Measurements from ENCODE around the gene BCL10. TPM values are rescaled to one million over a fixed set of nuclear protein-coding genes. Genes with fewer than 3 reads are reported as not detected.

BCL10 gene
- total and polyA plus RNA-seq, 8 donors = 6.1 to 42.7 (median 25.7) TPM

GRCh38 chr1:85308833-85309350 lies 32.5 kb upstream of the BCL10 start:
- intact Hi-C loops (cut with DNase I; ENCODE audit: low total_unique reads) = loop anchor here (5.0 kb wide), 1 partner anchor 383 kb away; no protein-coding TSS in a partner anchor
- 66 to 78% (median 71%) methylated on average over 4 of the region's 4 CpGs for WGBS, 5 donors
- Histone ChIP-seq H3K27ac (no peak overlapping the region), H3K36me3 (no peaks in the 10 kb centered on the region), H3K4me1 (peaks cover 0 to 14% (median 12%) of the 10 kb centered on the region in 4 donors), H3K27me3 (peaks cover 0 to 7% (median 0%) of the 10 kb centered on the region in 3 donors), H3K9me3 (no peaks in the 10 kb centered on the region), H3K4me3 (no peak overlapping the region)
- TF ChIP-seq POLR2AphosphoS5 (IDR thresholded peaks at IDR 0.05) (no peak), EP300 (IDR thresholded peaks at IDR 0.05) (no peak), POLR2A (IDR thresholded peaks at IDR 0.05) (no peak), CTCF (IDR thresholded peaks at IDR 0.05) (no peak)
- no peak for DNase-seq

GRCh38 chr1:85307987-85308832 lies 31.8 kb upstream of the BCL10 start:
- H3K27me3 ChIP-seq = peaks cover 0 to 7% (median 0%) of the 10 kb centered on the region in 3 donors
- no peaks in the 10 kb centered on the region for H3K9me3 ChIP-seq
- peaks cover 0 to 14% (median 12%) of the 10 kb centered on the region in 4 donors for H3K4me1 ChIP-seq
- peak; percentile 90 to 96 for DNase-seq
- 18 to 22% (median 19%) methylated on average over 27 of the region's 27 CpGs for WGBS, 5 donors
- TF ChIP-seq POLR2A (IDR thresholded peaks at IDR 0.05) (no peak), POLR2AphosphoS5 (IDR thresholded peaks at IDR 0.05) (peak in 1 of 3 donors; percentile 72), CTCF (IDR thresholded peaks at IDR 0.05) (peak in 5 of 7 experiments; percentile 88 to 98 (median 94)), EP300 (IDR thresholded peaks at IDR 0.05) (no peak)
- peak overlapping the region in 1 of 5 donors; percentile 39 for H3K27ac ChIP-seq
- H3K4me3 ChIP-seq = no peak overlapping the region
- intact Hi-C loops (cut with DNase I; ENCODE audit: low total_unique reads) = loop anchor here (5.0 kb wide), 1 partner anchor 384 kb away; no protein-coding TSS in a partner anchor
- no peaks in the 10 kb centered on the region for H3K36me3 ChIP-seq

GRCh38 chr1:85306236-85306635 lies 29.8 kb upstream of the BCL10 start:
- no peak for DNase-seq
- intact Hi-C loops (cut with DNase I; ENCODE audit: low total_unique reads) = loop anchor here (5.0 kb wide), 1 partner anchor 386 kb away; no protein-coding TSS in a partner anchor

More at GRCh38 chr1:85306236-85306635, 29.8 kb upstream of the BCL10 start:
- no peaks in the 10 kb centered on the region for H3K36me3 ChIP-seq
- peaks cover 0 to 7% (median 0%) of the 10 kb centered on the region in 3 donors for H3K27me3 ChIP-seq
- 93 to 100% (median 97%) methylated on average over 4 of the region's 4 CpGs for WGBS, 5 donors
- TF ChIP-seq CTCF (IDR thresholded peaks at IDR 0.05) = no peak
- TF ChIP-seq POLR2A (IDR thresholded peaks at IDR 0.05) = no peak
- no peak for TF ChIP-seq POLR2AphosphoS5 (IDR thresholded peaks at IDR 0.05)
- TF ChIP-seq EP300 (IDR thresholded peaks at IDR 0.05) = no peak
- H3K4me1 ChIP-seq = peaks cover 0 to 14% (median 12%) of the 10 kb centered on the region in 4 donors
- no peak overlapping the region for H3K27ac ChIP-seq
- no peaks in the 10 kb centered on the region for H3K9me3 ChIP-seq
- H3K4me3 ChIP-seq = no peak overlapping the region
